ENCODE data around the gene METTL23.
"Not testable (repeated sequence)": the region's sequence is repeated elsewhere in the genome, so short reads cannot be mapped to it uniquely, and the experiment has no call there.

METTL23 gene

GRCh38 chr17:76735586-76736348 lies 9.1 kb downstream of the METTL23 start:
- no peak for DNase-seq

- DNase-seq, result no peak
Measured at GRCh38 chr17:76736349-76737081, 9.9 kb downstream of the METTL23 start.

GRCh38 chr17:76737082-76737675 lies 10.5 kb downstream of the METTL23 start, which contains the start of gene SRSF2:
SRSF2 (minus strand) TSS chr17:76737331; CDS start chr17:76737160, 171 bp downstream.
- DNase-seq, result peak; percentile 96

- DNase-seq, result peak; percentile 85
Measured at GRCh38 chr17:76737676-76738467, 11.2 kb downstream of the METTL23 start, which contains the start of gene MFSD11. MFSD11 (plus strand) TSS chr17:76738119; CDS start chr17:76738353, 234 bp downstream.

GRCh38 chr17:76738468-76738850 lies 11.8 kb downstream of the METTL23 start:
- DNase-seq, result no peak

GRCh38 chr17:76739568-76740115 lies 13.0 kb downstream of the METTL23 start:
- not testable (repeated sequence) for DNase-seq

- no peak for DNase-seq
Measured at GRCh38 chr17:76740329-76741118, 13.9 kb downstream of the METTL23 start.

GRCh38 chr17:76742958-76743357 lies 16.3 kb downstream of the METTL23 start:
- DNase-seq, result no peak

- DNase-seq, result no peak
Measured at GRCh38 chr17:76744747-76745146, 18.1 kb downstream of the METTL23 start.

GRCh38 chr17:76745785-76746184 lies 19.1 kb downstream of the METTL23 start:
- not testable (repeated sequence) for DNase-seq

- DNase-seq, result no peak
Measured at GRCh38 chr17:76747716-76748363, 21.2 kb downstream of the METTL23 start.

- DNase-seq, result no peak
Measured at GRCh38 chr17:76748657-76749056, 22.0 kb downstream of the METTL23 start.

GRCh38 chr17:76751416-76751993 lies 24.9 kb downstream of the METTL23 start:
- no peak for DNase-seq

- DNase-seq, result no peak
Measured at GRCh38 chr17:76752006-76752405, 25.4 kb downstream of the METTL23 start.

- DNase-seq, result no peak
Measured at GRCh38 chr17:76753061-76753961, 26.7 kb downstream of the METTL23 start.

- DNase-seq, result no peak
Measured at GRCh38 chr17:76755285-76755684, 28.6 kb downstream of the METTL23 start.

GRCh38 chr17:76757256-76757655 lies 30.6 kb downstream of the METTL23 start:
- no peak for DNase-seq

GRCh38 chr17:76758570-76758969 lies 31.9 kb downstream of the METTL23 start:
- DNase-seq, result no peak

- DNase-seq, result no peak
Measured at GRCh38 chr17:76772842-76773525, 46.3 kb downstream of the METTL23 start.

Measured in GF-D8 (cell line).